DND-41 (cell line): ENCODE measurements around the gene SLC46A2.

Source experiments
- ATAC-seq: fragments of 200-7000 bp; cut with Tn5 transposase; 3 replicates; pipeline ENCODE4 v1.9.1; 2021; ENCODE audit warnings: low read depth; ENCODE audit not compliant: insufficient read depth
- DNase-seq: peaks from one replicate; pipeline ENCODE4 v3.0.0-alpha.2; 2020
- H2AFZ ChIP-seq: 2 replicates; pipeline ENCODE4 v1.6.0; 2012; ENCODE audit warnings: low read depth, low read length
- H3K27ac ChIP-seq: 2 replicates; pipeline ENCODE4 v1.5.1; 2012; ENCODE audit warnings: low read length, inconsistent platforms
- H3K27me3 ChIP-seq: fragments of 200-600 bp; sonication (generic); 2 replicates; pipeline ENCODE4 v1.6.0; 2012; ENCODE audit warnings: low read length, mild to moderate bottlenecking, inconsistent platforms; ENCODE audit not compliant: insufficient read depth, poor library complexity
- H3K36me3 ChIP-seq: 2 replicates; pipeline ENCODE4 v1.5.1; 2012; ENCODE audit warnings: low read length, inconsistent platforms; ENCODE audit not compliant: insufficient read depth
- H3K4me1 ChIP-seq: 2 replicates; pipeline ENCODE4 v1.5.1; 2012; ENCODE audit warnings: mild to moderate bottlenecking, low read length; ENCODE audit not compliant: insufficient read depth
- H3K4me2 ChIP-seq: 2 replicates; pipeline ENCODE4 v1.6.0; 2012; ENCODE audit warnings: mild to moderate bottlenecking, moderate library complexity, low read length, inconsistent platforms; ENCODE audit not compliant: insufficient read depth
- H3K4me3 ChIP-seq, 2 experiments: fragments of 200-600 bp in 1 of 2; shearing (Covaris generic) in 1 of 2; 2 replicates each; pipeline ENCODE4 v1.5.1; 2012 to 2016; ENCODE audit warnings: inconsistent platforms in 2 of 2, low read length in 2 of 2, mild to moderate bottlenecking in 2 of 2, low read depth in 1 of 2, moderate library complexity in 1 of 2
- H3K79me2 ChIP-seq: 2 replicates; pipeline ENCODE4 v1.6.0; 2012; ENCODE audit warnings: low read length, inconsistent platforms; ENCODE audit not compliant: insufficient read depth
- H3K9ac ChIP-seq: 2 replicates; pipeline ENCODE4 v1.6.0; 2012; ENCODE audit warnings: low read depth, mild to moderate bottlenecking, inconsistent platforms, low read length, moderate library complexity
- H3K9me3 ChIP-seq: 2 replicates; pipeline ENCODE4 v1.5.1; 2012; ENCODE audit warnings: low read length, moderate library complexity, mild to moderate bottlenecking, inconsistent platforms; ENCODE audit not compliant: insufficient read depth, severe bottlenecking
- H4K20me1 ChIP-seq: 2 replicates; pipeline ENCODE4 v1.6.0; 2012; ENCODE audit warnings: low read length; ENCODE audit not compliant: insufficient read depth
- EZH2 ChIP-seq: IDR thresholded peaks from 3 replicates; pipeline ENCODE4 v1.6.1; 2012; ENCODE audit warnings: borderline replicate concordance, low read depth, mild to moderate bottlenecking, moderate library complexity, low read length, inconsistent platforms; ENCODE audit not compliant: severe bottlenecking
- TF ChIP-seq, protein P1 (sequence below): IDR thresholded peaks from 2 replicates; pipeline ENCODE4 v1.5.1; 2012; ENCODE audit warnings: borderline replicate concordance, low read length, moderate library complexity, mild to moderate bottlenecking; ENCODE audit not compliant: poor library complexity, severe bottlenecking; ENCODE audit errors: extremely low read depth

Gene SLC46A2

DNA sequence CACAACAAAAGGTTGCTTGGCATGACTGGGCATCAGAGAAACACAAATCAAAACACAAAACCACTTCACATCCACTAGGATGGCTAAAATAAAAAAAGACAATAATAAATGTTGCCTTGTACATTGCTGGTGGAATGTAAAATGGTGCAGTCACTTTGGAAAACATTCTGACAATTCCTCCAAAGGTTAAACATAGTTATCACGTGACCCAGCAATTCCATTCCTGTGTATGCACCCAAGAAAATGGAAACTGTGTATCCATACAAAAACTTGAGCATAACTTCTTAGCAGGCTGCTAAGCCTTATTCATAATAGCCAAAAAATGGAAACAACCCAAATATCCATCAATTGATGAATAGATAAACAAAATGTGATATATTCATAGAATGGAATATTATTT is 10.2 kb upstream of the SLC46A2 start:
- Histone ChIP-seq H3K79me2 (no peaks in the 10 kb centered on the region), H3K9ac (no peak overlapping the region), H2AFZ (no peak overlapping the region), H3K4me3 (no peak overlapping the region), H3K4me2 (no peak overlapping the region), H3K4me1 (no peaks in the 10 kb centered on the region), H3K27me3 (no peaks in the 10 kb centered on the region), H3K9me3 (no peaks in the 10 kb centered on the region), H4K20me1 (no peaks in the 10 kb centered on the region), H3K27ac (no peak overlapping the region), H3K36me3 (no peaks in the 10 kb centered on the region)
- TF ChIP-seq, protein P1, sequence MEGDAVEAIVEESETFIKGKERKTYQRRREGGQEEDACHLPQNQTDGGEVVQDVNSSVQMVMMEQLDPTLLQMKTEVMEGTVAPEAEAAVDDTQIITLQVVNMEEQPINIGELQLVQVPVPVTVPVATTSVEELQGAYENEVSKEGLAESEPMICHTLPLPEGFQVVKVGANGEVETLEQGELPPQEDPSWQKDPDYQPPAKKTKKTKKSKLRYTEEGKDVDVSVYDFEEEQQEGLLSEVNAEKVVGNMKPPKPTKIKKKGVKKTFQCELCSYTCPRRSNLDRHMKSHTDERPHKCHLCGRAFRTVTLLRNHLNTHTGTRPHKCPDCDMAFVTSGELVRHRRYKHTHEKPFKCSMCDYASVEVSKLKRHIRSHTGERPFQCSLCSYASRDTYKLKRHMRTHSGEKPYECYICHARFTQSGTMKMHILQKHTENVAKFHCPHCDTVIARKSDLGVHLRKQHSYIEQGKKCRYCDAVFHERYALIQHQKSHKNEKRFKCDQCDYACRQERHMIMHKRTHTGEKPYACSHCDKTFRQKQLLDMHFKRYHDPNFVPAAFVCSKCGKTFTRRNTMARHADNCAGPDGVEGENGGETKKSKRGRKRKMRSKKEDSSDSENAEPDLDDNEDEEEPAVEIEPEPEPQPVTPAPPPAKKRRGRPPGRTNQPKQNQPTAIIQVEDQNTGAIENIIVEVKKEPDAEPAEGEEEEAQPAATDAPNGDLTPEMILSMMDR = no peak
- no peak for TF ChIP-seq EZH2
- DNase-seq (no peak), ATAC-seq (no peak)

DNA sequence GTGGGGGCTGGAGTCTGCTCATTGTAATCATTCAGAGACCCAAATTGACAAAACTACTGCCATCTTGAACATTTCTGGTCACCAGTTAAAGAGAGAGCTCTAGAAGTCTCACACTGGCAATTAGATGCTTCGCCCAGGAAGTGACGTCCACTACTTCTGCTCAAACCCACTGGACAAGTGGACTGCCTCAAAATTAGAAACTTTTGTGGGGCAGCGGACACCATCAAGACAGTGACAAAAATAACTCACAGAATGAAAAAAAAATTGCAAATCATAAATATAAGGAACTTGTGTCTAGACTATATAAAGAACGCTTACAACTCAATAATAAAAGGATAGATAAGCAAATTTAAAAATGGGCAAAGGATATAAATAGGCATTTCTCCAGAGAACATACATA is 9.8 kb upstream of the SLC46A2 start:
- H2AFZ ChIP-seq = no peak overlapping the region
- TF ChIP-seq, protein P1 = no peak
- TF ChIP-seq EZH2 = no peak
- no peaks in the 10 kb centered on the region for H3K36me3 ChIP-seq
- no peaks in the 10 kb centered on the region for H3K79me2 ChIP-seq
- no peak overlapping the region for H3K27ac ChIP-seq
- no peak overlapping the region for H3K9ac ChIP-seq
- ATAC-seq (no peak), DNase-seq (no peak)
- no peaks in the 10 kb centered on the region for H3K4me1 ChIP-seq
- H3K27me3 ChIP-seq = no peaks in the 10 kb centered on the region
- H3K4me3 ChIP-seq = no peak overlapping the region
- H3K9me3 ChIP-seq = no peaks in the 10 kb centered on the region
- H4K20me1 ChIP-seq = no peaks in the 10 kb centered on the region
- H3K4me2 ChIP-seq = no peak overlapping the region

DNA sequence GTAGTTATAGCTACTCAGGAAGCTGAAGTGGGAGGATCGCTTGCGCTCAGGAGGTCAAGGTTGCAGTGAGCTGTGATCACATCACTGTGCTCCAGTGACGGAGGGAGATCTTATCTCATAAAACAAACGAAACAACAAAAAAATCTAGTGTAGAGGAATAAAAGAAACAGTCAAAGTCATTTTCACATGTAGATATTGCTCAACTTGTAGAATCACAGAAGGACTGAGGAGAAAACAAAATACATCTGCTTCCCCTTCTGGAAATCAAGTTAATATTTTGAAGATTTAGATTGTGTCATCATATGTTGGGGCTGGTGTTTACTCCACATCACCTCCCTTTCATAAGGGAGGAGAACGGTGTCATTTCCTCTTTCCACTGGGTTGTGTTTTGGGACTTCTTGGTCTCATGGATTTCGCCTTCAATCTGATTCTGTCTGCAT is 8.2 kb upstream of the SLC46A2 start:
- H3K4me2 ChIP-seq = no peak overlapping the region
- no peaks in the 10 kb centered on the region for H3K4me1 ChIP-seq
- H2AFZ ChIP-seq = no peak overlapping the region
- H3K79me2 ChIP-seq = no peaks in the 10 kb centered on the region
- H4K20me1 ChIP-seq = no peaks in the 10 kb centered on the region
- H3K27me3 ChIP-seq = no peaks in the 10 kb centered on the region
- ATAC-seq (no peak), DNase-seq (no peak)
- H3K9me3 ChIP-seq = no peaks in the 10 kb centered on the region
- TF ChIP-seq, protein P1 = no peak
- no peak for TF ChIP-seq EZH2
- no peak overlapping the region for H3K4me3 ChIP-seq
- H3K27ac ChIP-seq = no peak overlapping the region
- H3K36me3 ChIP-seq = no peaks in the 10 kb centered on the region
- no peak overlapping the region for H3K9ac ChIP-seq

DNA sequence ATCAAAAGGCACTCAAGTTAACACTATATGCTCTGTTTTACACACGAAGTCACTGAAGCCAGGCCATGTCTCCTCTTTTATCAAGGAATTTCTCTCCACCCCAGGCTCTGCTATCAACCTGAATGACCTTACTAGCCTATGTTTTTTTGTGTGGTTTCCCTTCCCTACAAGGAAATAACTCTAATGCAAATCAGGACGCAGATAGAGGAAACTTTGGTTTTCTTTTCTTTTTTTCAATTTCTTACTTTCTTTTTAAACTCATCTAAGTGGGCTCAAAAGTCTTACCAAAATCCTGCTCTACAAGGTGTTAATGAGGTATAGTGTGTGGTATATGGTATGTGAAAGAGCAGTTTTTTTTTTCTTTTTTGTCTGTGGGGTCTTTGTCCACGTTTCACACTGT is 5.5 kb upstream of the SLC46A2 start:
- DNase-seq = no peak
- H3K27me3 ChIP-seq = no peaks in the 10 kb centered on the region
- no peak overlapping the region for H2AFZ ChIP-seq
- H3K4me2 ChIP-seq = no peak overlapping the region
- H3K9ac ChIP-seq = no peak overlapping the region
- ATAC-seq = no peak
- H3K27ac ChIP-seq = no peak overlapping the region
- no peak overlapping the region for H3K4me3 ChIP-seq
- no peaks in the 10 kb centered on the region for H3K9me3 ChIP-seq
- no peaks in the 10 kb centered on the region for H3K36me3 ChIP-seq
- TF ChIP-seq EZH2 = no peak
- TF ChIP-seq, protein P1 = no peak
- H3K79me2 ChIP-seq = no peaks in the 10 kb centered on the region
- no peaks in the 10 kb centered on the region for H4K20me1 ChIP-seq
- no peaks in the 10 kb centered on the region for H3K4me1 ChIP-seq
